ENCODE data around the gene DHRS2. TPM values are rescaled to one million over a fixed set of nuclear protein-coding genes. Genes with fewer than 3 reads are reported as not detected.

DHRS2 gene
- total and polyA plus RNA-seq, 8 donors, result 3.7 to 19.6 (median 6.7) TPM; not detected in 3

DNA sequence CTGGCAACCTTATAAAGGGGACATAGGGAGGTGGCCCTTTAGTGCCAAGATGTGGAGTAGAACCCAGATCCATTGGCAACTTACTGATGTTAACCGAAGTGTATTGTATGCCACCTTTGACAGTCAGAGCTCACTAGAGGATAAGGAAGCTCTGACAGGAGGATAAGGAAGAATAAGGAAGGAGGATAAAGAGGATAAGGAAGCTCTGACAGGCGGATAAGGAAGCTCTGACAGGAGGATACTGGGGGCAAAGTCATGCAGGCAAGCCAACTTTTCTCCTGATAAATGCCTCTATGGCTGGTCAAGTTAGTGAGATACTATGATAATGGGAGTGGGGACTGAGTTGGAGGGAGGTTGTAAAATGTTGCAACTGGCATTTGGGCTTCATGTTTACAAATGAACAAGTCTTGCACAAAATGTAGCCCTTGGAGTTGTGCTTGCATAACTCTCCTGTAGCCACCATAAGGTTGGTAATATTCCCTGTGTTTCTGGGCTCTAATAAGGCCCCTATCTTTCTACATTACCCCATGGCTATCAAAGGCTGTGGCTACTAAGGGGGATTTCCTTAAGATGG is 17.7 kb upstream of the DHRS2 start:
- H3K4me1 ChIP-seq, result peaks cover 5 to 21% (median 9%) of the 10 kb centered on the region in 4 donors
- H3K27ac ChIP-seq, result no peak overlapping the region
- H3K9me3 ChIP-seq, result no peaks in the 10 kb centered on the region
- H3K4me3 ChIP-seq, result no peak overlapping the region
- no peak for DNase-seq
- intact Hi-C loops (cut with DNase I; ENCODE audit: low total_unique reads), result no loop called here
- 84 to 90% (median 89%) methylated on average over 2 of the region's 2 CpGs for WGBS, 5 donors
- TF ChIP-seq, protein P1, sequence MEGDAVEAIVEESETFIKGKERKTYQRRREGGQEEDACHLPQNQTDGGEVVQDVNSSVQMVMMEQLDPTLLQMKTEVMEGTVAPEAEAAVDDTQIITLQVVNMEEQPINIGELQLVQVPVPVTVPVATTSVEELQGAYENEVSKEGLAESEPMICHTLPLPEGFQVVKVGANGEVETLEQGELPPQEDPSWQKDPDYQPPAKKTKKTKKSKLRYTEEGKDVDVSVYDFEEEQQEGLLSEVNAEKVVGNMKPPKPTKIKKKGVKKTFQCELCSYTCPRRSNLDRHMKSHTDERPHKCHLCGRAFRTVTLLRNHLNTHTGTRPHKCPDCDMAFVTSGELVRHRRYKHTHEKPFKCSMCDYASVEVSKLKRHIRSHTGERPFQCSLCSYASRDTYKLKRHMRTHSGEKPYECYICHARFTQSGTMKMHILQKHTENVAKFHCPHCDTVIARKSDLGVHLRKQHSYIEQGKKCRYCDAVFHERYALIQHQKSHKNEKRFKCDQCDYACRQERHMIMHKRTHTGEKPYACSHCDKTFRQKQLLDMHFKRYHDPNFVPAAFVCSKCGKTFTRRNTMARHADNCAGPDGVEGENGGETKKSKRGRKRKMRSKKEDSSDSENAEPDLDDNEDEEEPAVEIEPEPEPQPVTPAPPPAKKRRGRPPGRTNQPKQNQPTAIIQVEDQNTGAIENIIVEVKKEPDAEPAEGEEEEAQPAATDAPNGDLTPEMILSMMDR (IDR thresholded peaks at IDR 0.05), result no peak
- no peak for TF ChIP-seq POLR2A (IDR thresholded peaks at IDR 0.05)
- TF ChIP-seq EP300 (IDR thresholded peaks at IDR 0.05), result no peak
- no peak for TF ChIP-seq POLR2AphosphoS5 (IDR thresholded peaks at IDR 0.05)
- no peaks in the 10 kb centered on the region for H3K27me3 ChIP-seq
- H3K36me3 ChIP-seq, result no peaks in the 10 kb centered on the region

DNA sequence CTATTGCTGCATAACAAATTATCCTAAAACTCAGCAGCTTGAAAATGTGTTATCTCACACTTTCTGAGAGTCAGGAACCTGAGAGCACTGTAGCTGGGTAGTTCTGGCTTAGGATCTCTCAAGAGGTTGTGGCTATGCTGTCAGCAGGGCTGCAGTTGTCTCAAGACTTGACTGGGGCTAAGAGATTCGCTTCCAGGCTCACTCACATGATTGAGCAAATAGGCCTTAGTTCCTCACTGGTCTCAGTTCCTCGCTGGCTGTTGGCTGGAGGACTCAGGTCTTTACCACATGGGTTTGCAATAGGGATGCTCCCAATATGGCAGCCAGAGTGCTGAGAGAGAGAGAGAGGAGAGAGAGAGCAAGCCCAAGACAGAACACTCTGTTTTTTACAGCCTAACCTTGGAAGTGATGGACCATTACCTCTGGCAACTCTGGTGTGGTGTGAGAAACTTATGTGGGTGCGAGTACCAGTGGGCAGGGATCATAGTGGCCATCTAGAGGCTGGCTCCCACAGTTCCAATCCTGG is 15.9 kb upstream of the DHRS2 start:
- Histone ChIP-seq H3K27me3 (no peaks in the 10 kb centered on the region), H3K4me1 (peaks cover 0 to 5% (median 2%) of the 10 kb centered on the region in 4 donors), H3K4me3 (no peak overlapping the region), H3K27ac (no peak overlapping the region), H3K36me3 (no peaks in the 10 kb centered on the region), H3K9me3 (peaks cover 0 to 14% (median 4%) of the 10 kb centered on the region in 4 donors)
- no peak for DNase-seq
- WGBS, 5 donors, result 77 to 89% (median 82%) methylated on average over 3 of the region's 3 CpGs
- intact Hi-C loops (cut with DNase I; ENCODE audit: low total_unique reads), result no loop called here
- TF ChIP-seq POLR2AphosphoS5 (IDR thresholded peaks at IDR 0.05) (no peak), EP300 (IDR thresholded peaks at IDR 0.05) (no peak), POLR2A (IDR thresholded peaks at IDR 0.05) (no peak)
- TF ChIP-seq, protein P1 (IDR thresholded peaks at IDR 0.05), result no peak

DNA sequence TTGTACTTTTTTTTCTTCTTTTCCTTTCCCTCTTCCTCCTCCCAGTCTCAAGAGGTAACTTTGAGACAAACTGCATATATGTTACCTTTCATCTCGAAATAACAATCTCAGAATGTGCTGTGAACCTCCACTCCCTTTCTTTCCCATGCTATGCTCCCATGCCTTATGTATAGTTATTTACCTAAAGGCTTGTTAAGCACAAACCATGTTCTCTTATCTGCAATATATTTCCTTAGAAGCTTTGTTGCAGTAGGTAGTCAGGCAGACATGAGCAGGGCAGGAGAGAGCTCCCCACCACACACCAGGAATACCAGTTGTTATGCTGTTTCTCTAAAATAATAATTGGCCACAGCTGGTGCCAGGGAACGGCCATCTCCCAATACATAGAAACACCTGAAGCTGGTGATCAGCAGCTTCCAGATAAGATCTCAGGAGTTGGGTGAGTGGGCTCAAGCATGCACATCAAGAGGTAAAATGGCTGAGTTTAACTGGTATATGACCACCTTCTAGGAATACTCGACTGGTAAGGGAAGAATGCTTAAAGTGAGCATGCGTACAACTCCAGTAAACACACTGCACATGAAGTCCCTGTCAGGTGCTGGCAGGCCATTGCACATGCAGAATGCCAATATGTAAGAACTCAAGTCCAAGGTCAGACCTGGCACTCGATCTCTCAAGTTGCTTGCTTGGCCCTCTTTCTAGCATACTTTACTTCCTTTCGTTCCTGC is 14.8 kb upstream of the DHRS2 start:
- TF ChIP-seq POLR2A (IDR thresholded peaks at IDR 0.05) (no peak), EP300 (IDR thresholded peaks at IDR 0.05) (no peak), POLR2AphosphoS5 (IDR thresholded peaks at IDR 0.05) (no peak)
- TF ChIP-seq, protein P1 (IDR thresholded peaks at IDR 0.05), result no peak
- DNase-seq, result no peak
- Histone ChIP-seq H3K4me1 (peaks cover 0 to 4% (median 2%) of the 10 kb centered on the region in 4 donors), H3K4me3 (no peak overlapping the region), H3K9me3 (peaks cover 0 to 16% (median 4%) of the 10 kb centered on the region in 4 donors), H3K27me3 (no peaks in the 10 kb centered on the region), H3K36me3 (no peaks in the 10 kb centered on the region), H3K27ac (no peak overlapping the region)
- WGBS, 5 donors, result 31 to 45% (median 37%) methylated on average over 6 of the region's 6 CpGs
- intact Hi-C loops (cut with DNase I; ENCODE audit: low total_unique reads), result no loop called here

DNA sequence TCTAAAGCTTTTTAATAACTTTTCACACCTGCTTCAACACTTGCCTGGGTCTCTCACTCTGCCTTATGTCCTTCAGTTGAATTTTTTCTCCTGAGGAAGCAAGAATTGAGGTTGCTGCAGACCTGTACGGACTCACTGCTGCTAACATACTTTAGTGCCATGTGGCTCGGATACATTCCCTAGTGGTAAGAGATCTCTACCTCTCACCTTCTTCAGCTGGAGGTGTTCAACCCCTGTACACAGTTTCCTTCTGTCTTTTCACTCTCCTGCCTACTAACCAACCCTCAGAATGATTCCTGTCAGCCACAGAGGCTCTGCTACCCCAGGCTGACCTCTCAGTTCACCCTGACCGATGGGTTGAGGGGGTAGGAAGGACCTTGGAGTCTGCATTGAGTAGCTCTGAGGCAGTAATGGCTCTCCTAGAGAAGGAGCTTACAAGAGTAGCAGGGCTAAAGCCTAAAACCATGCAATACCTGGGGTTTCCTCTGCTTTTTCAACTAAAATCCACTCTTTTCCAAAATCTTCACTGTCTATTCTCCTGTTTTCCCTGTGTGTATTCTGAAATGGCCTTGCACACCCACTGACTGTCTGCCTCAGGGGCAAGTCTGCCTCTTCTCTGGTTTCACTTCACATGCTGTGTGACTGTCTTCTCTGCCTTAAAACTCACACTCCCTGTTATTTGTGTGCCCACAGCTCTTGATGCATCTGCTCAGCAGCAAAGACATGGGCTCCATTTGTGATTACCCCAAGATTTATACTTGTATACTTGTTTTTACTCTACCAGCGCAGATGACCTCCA is 14.0 kb upstream of the DHRS2 start:
- no peak overlapping the region for H3K4me3 ChIP-seq
- no peak for DNase-seq
- intact Hi-C loops (cut with DNase I; ENCODE audit: low total_unique reads), result no loop called here
- H3K4me1 ChIP-seq, result peaks cover 0 to 4% (median 2%) of the 10 kb centered on the region in 4 donors
- H3K36me3 ChIP-seq, result no peaks in the 10 kb centered on the region
- no peak overlapping the region for H3K27ac ChIP-seq
- no peaks in the 10 kb centered on the region for H3K27me3 ChIP-seq
- 72 to 84% (median 80%) methylated on average over 4 of the region's 4 CpGs for WGBS, 5 donors
- TF ChIP-seq, protein P1 (IDR thresholded peaks at IDR 0.05), result no peak
- TF ChIP-seq POLR2A (IDR thresholded peaks at IDR 0.05) (no peak), EP300 (IDR thresholded peaks at IDR 0.05) (no peak), POLR2AphosphoS5 (IDR thresholded peaks at IDR 0.05) (no peak)
- peaks cover 0 to 16% (median 4%) of the 10 kb centered on the region in 4 donors for H3K9me3 ChIP-seq

Measured in stomach (tissue), 9 donors.